ENCODE data around the gene AURKAIP1. TPM values are rescaled to one million over a fixed set of nuclear protein-coding genes. Genes with fewer than 3 reads are reported as not detected.

Gene AURKAIP1
- total and polyA plus RNA-seq, 4 donors, result 43.5 to 208 (median 168) TPM

- no peaks in the 10 kb centered on the region for H3K27me3 ChIP-seq (ENCODE audit: control insufficient read depth in 3 of 3, insufficient read depth in 3 of 3, low read length in 2 of 3)
- peak within 1 kb of the TSS; percentile 78 for H3K4me3 ChIP-seq
- H3K36me3 ChIP-seq (ENCODE audit: control insufficient read depth in 4 of 4, insufficient read depth in 4 of 4, low read length in 4 of 4), result peaks cover 0 to 10% (median 5%) of the 10 kb centered on the region in 4 donors
- peaks cover 0 to 35% (median 21%) of the 10 kb centered on the region in 5 donors for H3K4me1 ChIP-seq (ENCODE audit: control insufficient read depth in 5 of 5, insufficient read depth in 5 of 5, low read length in 5 of 5)
- peak within 1 kb of the TSS in 1 of 2 donors; percentile 5 for H3K9ac ChIP-seq (ENCODE audit: insufficient read depth in 1 of 2, low read length in 2 of 2)
- peak within 1 kb of the TSS; percentile 82 to 86 for H3K27ac ChIP-seq (ENCODE audit: low read depth in 1 of 2, low read length in 1 of 2)
- DNase-seq (peak; percentile 79 to 86 (median 84)), ATAC-seq (ENCODE audit: insufficient read depth, low FRiP score) (peak; percentile 42)
- peaks cover 0 to 2% (median 0%) of the 10 kb centered on the region in 4 donors for H3K9me3 ChIP-seq (ENCODE audit: control insufficient read depth in 4 of 4, insufficient read depth in 3 of 4, low read length in 3 of 4)
- WGBS, 2 donors, result 0 to 1% methylated on average over 26 to 121 of the region's 122 CpGs
- TF ChIP-seq CTCF (IDR thresholded peaks at IDR 0.05; ENCODE audit: control extremely low read depth, extremely low read depth), result no peak
Measured at GRCh38 chr1:1349256-1350012, 25.6 kb downstream of the AURKAIP1 start, which contains the start of gene DVL1. Gene DVL1 (minus strand): TSS chr1:1349418. CDS start chr1:1349065, 353 bp downstream.

GRCh38 chr1:1348420-1349255, 26.4 kb downstream of the AURKAIP1 start:
- no peak for ATAC-seq (ENCODE audit: insufficient read depth, low FRiP score)
- H3K9ac ChIP-seq (ENCODE audit: insufficient read depth in 1 of 2, low read length in 2 of 2), result peak overlapping the region in 1 of 2 donors; percentile 5
- no peaks in the 10 kb centered on the region for H3K27me3 ChIP-seq (ENCODE audit: control insufficient read depth in 3 of 3, insufficient read depth in 3 of 3, low read length in 2 of 3)
- WGBS, 2 donors, result 1% methylated on average over 69 to 109 of the region's 109 CpGs
- peaks cover 0 to 35% (median 21%) of the 10 kb centered on the region in 5 donors for H3K4me1 ChIP-seq (ENCODE audit: control insufficient read depth in 5 of 5, insufficient read depth in 5 of 5, low read length in 5 of 5)
- peaks cover 0 to 8% (median 3%) of the 10 kb centered on the region in 4 donors for H3K36me3 ChIP-seq (ENCODE audit: control insufficient read depth in 4 of 4, insufficient read depth in 4 of 4, low read length in 4 of 4)
- peak overlapping the region; percentile 25 to 77 for H3K27ac ChIP-seq (ENCODE audit: low read depth in 1 of 2, low read length in 1 of 2)
- H3K4me3 ChIP-seq, result peak overlapping the region; percentile 78
- no peak for TF ChIP-seq CTCF (IDR thresholded peaks at IDR 0.05; ENCODE audit: control extremely low read depth, extremely low read depth)
- no peaks in the 10 kb centered on the region for H3K9me3 ChIP-seq (ENCODE audit: control insufficient read depth in 4 of 4, insufficient read depth in 3 of 4, low read length in 3 of 4)
- DNase-seq, result peak in 1 of 3 donors; percentile 42

- 35 to 59% methylated on average over 26 of the region's 26 CpGs for WGBS, 2 donors
- Histone ChIP-seq H3K27me3 (ENCODE audit: control insufficient read depth in 3 of 3, insufficient read depth in 3 of 3, low read length in 2 of 3) (no peaks in the 10 kb centered on the region), H3K4me1 (ENCODE audit: control insufficient read depth in 5 of 5, insufficient read depth in 5 of 5, low read length in 5 of 5) (peaks cover 0 to 35% (median 21%) of the 10 kb centered on the region in 5 donors), H3K27ac (ENCODE audit: low read depth in 1 of 2, low read length in 1 of 2) (peak overlapping the region; percentile 25 to 77), H3K9me3 (ENCODE audit: control insufficient read depth in 4 of 4, insufficient read depth in 3 of 4, low read length in 3 of 4) (no peaks in the 10 kb centered on the region), H3K9ac (ENCODE audit: insufficient read depth in 1 of 2, low read length in 2 of 2) (peak overlapping the region in 1 of 2 donors; percentile 5), H3K4me3 (peak overlapping the region; percentile 78), H3K36me3 (ENCODE audit: control insufficient read depth in 4 of 4, insufficient read depth in 4 of 4, low read length in 4 of 4) (peaks cover 0 to 5% (median 3%) of the 10 kb centered on the region in 4 donors)
- no peak for DNase-seq
- no peak for TF ChIP-seq CTCF (IDR thresholded peaks at IDR 0.05; ENCODE audit: control extremely low read depth, extremely low read depth)
- ATAC-seq (ENCODE audit: insufficient read depth, low FRiP score), result no peak
Measured at GRCh38 chr1:1347663-1348419, 27.2 kb downstream of the AURKAIP1 start.
